ENCODE results near the gene SLC8B1. TPM values are rescaled to one million over a fixed set of nuclear protein-coding genes. Genes with fewer than 3 reads are reported as not detected.

SLC8B1 gene
- total and polyA plus RNA-seq, 2 of the 4 experiments (the other 2 are of a cell fraction), result 4.1 to 10.2 TPM

GRCh38 chr12:113291586-113291985, 43.3 kb downstream of the SLC8B1 start:
- H2AK5ac ChIP-seq (ENCODE audit: low read depth, low read length), result peak overlapping the region; percentile 85; the same call in 1 of the 2 replicates
- H2BK120ac ChIP-seq (ENCODE audit: low read depth, low read length), result no peak overlapping the region
- no peaks in the 10 kb centered on the region for H3K79me1 ChIP-seq (ENCODE audit: low read depth in 1 of 2, low read length in 2 of 2)
- ATAC-seq (ENCODE audit: low read depth) (no peak), DNase-seq (no peak)
- no peak overlapping the region for H3K14ac ChIP-seq (replicated peaks; ENCODE audit: low read depth, low read length)
- 0 out of 2 replicates have a peak overlapping the region, but pooled peaks have one; percentile 24 for H3K4ac ChIP-seq (ENCODE audit: low read depth, low read length)
- H3K4me3 ChIP-seq (ENCODE audit: insufficient read depth, low read depth, low read length), result no peak overlapping the region
- H3K9me1 ChIP-seq (ENCODE audit: insufficient read depth, low read length), result no peaks in the 10 kb centered on the region
- dilution Hi-C loops (cut with HindIII; ENCODE audit: low sequenced_read_pairs, unreplicated experiment) (no loop called here), in situ Hi-C loops (cut with MboI; ENCODE audit: low sequenced_read_pairs) (no loop called here), intact Hi-C loops (cut with micrococcal nuclease) (no loop called here)
- no peak overlapping the region for H2AFZ ChIP-seq (replicated peaks; ENCODE audit: low read length, poor library complexity)
- no peak overlapping the region for H4K8ac ChIP-seq (ENCODE audit: low read depth in 2 of 2, low read length in 2 of 2)
- no peaks in the 10 kb centered on the region for H3K9me3 ChIP-seq (ENCODE audit: control insufficient read depth, insufficient read depth, low read length)
- no peak overlapping the region for H3K9ac ChIP-seq (ENCODE audit: low read depth, low read length)
- H3K36me3 ChIP-seq (ENCODE audit: control insufficient read depth, insufficient read depth, low read length), result peaks cover 19% of the 10 kb centered on the region; the same call in 1 of the 2 replicates
- H2AK9ac ChIP-seq (replicated peaks; ENCODE audit: low read depth, low read length, poor library complexity), result no peak overlapping the region
- no peak overlapping the region for H3K27ac ChIP-seq (ENCODE audit: insufficient read depth, low read length)
- no peaks in the 10 kb centered on the region for H4K20me1 ChIP-seq (ENCODE audit: insufficient read depth, low read length)
- no peak overlapping the region; the same call in 2 of the 3 replicates for H2BK15ac ChIP-seq (ENCODE audit: low read depth, low read length)
- no peak overlapping the region for H2BK20ac ChIP-seq (ENCODE audit: low read depth, low read length)
- H2BK5ac ChIP-seq (ENCODE audit: low read depth, low read length, poor library complexity, severe bottlenecking), result no peak overlapping the region
- H3K27me3 ChIP-seq (ENCODE audit: control insufficient read depth, insufficient read depth, low read length), result no peaks in the 10 kb centered on the region
- no peak overlapping the region for H3K23ac ChIP-seq (ENCODE audit: low read depth, low read length)
- no peak overlapping the region for H4K5ac ChIP-seq (ENCODE audit: low read depth, low read length)
- H3K56ac ChIP-seq (ENCODE audit: extremely low read depth, insufficient read depth, low read length), result no peak overlapping the region
- no peak overlapping the region; the same call in 1 of the 2 replicates for H3K18ac ChIP-seq (ENCODE audit: low read depth, low read length)
- H3K4me2 ChIP-seq (ENCODE audit: low read depth, low read length), result no peak overlapping the region
- peaks cover 10% of the 10 kb centered on the region for H3K4me1 ChIP-seq (ENCODE audit: control insufficient read depth, insufficient read depth, low read length)
- POLR2A ChIA-PET (ENCODE audit: unreplicated experiment), result no interaction called here
- 87% methylated on average over 8 of the region's 17 CpGs; no CpG with 5 or more reads in 1 of the 2 experiments for WGBS, 2 experiments (ENCODE audit: extremely low coverage in 2 of 2, insufficient read length in 1 of 2)
- no peak for TF ChIP-seq CEBPB (IDR thresholded peaks at IDR 0.05; ENCODE audit: low read depth, low read length)
- no peak for TF ChIP-seq NFE2L2 (IDR thresholded peaks at IDR 0.05; ENCODE audit: low read depth, low read length)
- TF ChIP-seq SMC3 (IDR thresholded peaks at IDR 0.05; ENCODE audit: low read depth, low read length), result no peak
- TF ChIP-seq, protein P1, sequence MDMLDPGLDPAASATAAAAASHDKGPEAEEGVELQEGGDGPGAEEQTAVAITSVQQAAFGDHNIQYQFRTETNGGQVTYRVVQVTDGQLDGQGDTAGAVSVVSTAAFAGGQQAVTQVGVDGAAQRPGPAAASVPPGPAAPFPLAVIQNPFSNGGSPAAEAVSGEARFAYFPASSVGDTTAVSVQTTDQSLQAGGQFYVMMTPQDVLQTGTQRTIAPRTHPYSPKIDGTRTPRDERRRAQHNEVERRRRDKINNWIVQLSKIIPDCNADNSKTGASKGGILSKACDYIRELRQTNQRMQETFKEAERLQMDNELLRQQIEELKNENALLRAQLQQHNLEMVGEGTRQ (IDR thresholded peaks at IDR 0.05; ENCODE audit: low read depth, low read length), result no peak
- TF ChIP-seq MXI1 (IDR thresholded peaks at IDR 0.05; ENCODE audit: borderline replicate concordance, low read depth, low read length), result no peak
- CTCF ChIA-PET, result no interaction called here
- 0 out of 2 replicates have a peak overlapping the region, but pooled peaks have one; percentile 26 for H4K91ac ChIP-seq (ENCODE audit: insufficient read depth, low read depth, low read length)
- no TSS peak for BruUV-seq (replicated peaks)

All from IMR-90 (cell line).